ENCODE measurements around the gene EEPD1. TPM values are rescaled to one million over a fixed set of nuclear protein-coding genes. Genes with fewer than 3 reads are reported as not detected.

EEPD1 gene
- polyA plus RNA-seq, 1 experiment: 2.5 TPM

DNA sequence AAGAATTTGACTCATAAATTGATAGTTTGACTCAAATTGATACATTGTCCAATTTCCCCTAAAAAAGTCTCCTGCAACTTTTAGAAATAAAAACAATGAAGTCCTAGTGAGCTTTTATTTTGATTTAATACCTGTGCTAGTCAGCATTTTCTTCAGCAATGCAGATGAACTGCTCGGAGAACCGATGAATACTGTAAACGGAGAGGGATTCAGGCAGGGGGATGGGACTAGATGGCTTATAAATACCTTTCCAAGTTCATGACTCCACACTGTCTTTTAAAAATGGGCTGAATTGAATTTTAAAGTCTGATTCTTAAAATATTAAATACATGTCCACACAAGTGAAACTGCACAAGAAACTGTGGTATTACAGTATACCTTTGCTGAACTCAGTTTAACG is 12.7 kb downstream of the EEPD1 start:
- no peak overlapping the region for H3K4me3 ChIP-seq (ENCODE audit: low read depth, low read length)
- TF ChIP-seq, protein P1, sequence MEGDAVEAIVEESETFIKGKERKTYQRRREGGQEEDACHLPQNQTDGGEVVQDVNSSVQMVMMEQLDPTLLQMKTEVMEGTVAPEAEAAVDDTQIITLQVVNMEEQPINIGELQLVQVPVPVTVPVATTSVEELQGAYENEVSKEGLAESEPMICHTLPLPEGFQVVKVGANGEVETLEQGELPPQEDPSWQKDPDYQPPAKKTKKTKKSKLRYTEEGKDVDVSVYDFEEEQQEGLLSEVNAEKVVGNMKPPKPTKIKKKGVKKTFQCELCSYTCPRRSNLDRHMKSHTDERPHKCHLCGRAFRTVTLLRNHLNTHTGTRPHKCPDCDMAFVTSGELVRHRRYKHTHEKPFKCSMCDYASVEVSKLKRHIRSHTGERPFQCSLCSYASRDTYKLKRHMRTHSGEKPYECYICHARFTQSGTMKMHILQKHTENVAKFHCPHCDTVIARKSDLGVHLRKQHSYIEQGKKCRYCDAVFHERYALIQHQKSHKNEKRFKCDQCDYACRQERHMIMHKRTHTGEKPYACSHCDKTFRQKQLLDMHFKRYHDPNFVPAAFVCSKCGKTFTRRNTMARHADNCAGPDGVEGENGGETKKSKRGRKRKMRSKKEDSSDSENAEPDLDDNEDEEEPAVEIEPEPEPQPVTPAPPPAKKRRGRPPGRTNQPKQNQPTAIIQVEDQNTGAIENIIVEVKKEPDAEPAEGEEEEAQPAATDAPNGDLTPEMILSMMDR (IDR thresholded peaks at IDR 0.05; ENCODE audit: insufficient read depth, low read depth, low read length): no peak

DNA sequence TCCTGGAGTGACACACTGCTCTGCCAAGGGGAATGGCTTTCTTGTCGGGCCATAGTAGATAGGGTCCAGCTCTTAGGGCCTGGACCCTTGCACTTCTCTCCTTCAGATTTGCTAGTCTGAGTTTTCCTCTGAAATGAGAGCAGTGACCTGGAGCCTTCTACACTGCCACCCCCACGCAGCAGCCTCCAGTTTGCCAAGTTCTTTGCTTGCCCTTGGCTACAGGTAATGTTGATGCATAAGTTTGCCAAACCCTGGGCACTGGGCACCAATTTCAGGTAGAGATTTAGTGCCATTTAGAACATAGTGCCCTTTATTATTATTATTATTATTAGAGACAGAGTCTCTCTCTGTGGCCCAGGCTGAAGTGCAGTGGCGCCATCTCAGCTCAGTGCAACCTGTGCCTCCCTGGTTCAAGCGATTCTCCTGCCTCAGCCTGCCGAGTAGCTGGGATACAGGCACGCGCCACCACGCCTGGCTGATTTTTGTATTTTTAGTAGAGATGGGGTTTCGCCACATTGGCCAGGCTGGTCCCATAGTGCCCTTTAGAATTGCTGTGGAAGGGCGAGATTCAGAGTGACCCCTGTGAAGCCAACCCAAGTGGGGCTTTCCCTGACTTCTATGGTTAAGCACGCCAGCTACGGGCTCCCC is 14.5 kb downstream of the EEPD1 start:
- DNase-seq (ENCODE audit: low read depth): no peak
- CTCF ChIA-PET: no interaction called here
- TF ChIP-seq, protein P1 (IDR thresholded peaks at IDR 0.05; ENCODE audit: insufficient read depth, low read depth, low read length): no peak
- POLR2A ChIA-PET: no interaction called here
- Histone ChIP-seq H3K4me3 (ENCODE audit: low read depth, low read length) (no peak overlapping the region), H3K27me3 (ENCODE audit: control insufficient read depth, insufficient read depth, low read length) (no peaks in the 10 kb centered on the region), H3K36me3 (ENCODE audit: control insufficient read depth, insufficient read depth, low read length) (no peaks in the 10 kb centered on the region)

More for the DNA sequence above, 12.7 kb downstream of the EEPD1 start:
- Histone ChIP-seq H3K27me3 (ENCODE audit: control insufficient read depth, insufficient read depth, low read length) (no peaks in the 10 kb centered on the region), H3K36me3 (ENCODE audit: control insufficient read depth, insufficient read depth, low read length) (no peaks in the 10 kb centered on the region)
- ChIA-PET CTCF (interaction anchor here (0.8 kb wide), 1 partner anchor 14 kb away, joined by 3 read pairs; no protein-coding TSS in a partner anchor), POLR2A (no interaction called here)
- no peak for DNase-seq (ENCODE audit: low read depth)

DNA sequence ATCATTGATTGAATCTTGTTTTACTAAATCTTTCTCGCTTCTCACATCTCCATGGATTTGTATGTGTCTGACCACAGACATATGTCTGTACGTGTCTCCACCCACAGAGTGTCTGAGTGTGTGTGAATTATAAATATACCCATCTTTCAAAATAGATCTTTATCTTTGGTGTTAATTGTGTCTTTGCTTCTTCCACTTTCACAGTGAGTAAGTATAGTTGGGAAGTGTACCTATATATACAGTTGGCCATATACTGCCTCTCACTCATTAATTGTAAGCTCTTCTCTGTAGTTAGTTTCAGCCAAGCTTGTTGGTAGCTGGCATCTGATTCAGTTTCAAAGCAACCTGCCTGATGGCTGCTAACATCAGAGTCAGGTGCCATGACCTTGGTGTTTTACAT is 18.4 kb downstream of the EEPD1 start:
- TF ChIP-seq, protein P1 (IDR thresholded peaks at IDR 0.05; ENCODE audit: insufficient read depth, low read depth, low read length): no peak
- Histone ChIP-seq H3K36me3 (ENCODE audit: control insufficient read depth, insufficient read depth, low read length) (no peaks in the 10 kb centered on the region), H3K27me3 (ENCODE audit: control insufficient read depth, insufficient read depth, low read length) (no peaks in the 10 kb centered on the region), H3K4me3 (ENCODE audit: low read depth, low read length) (no peak overlapping the region)
- DNase-seq (ENCODE audit: low read depth): no peak
- ChIA-PET CTCF (interaction anchor here (1.0 kb wide), 1 partner anchor 10 kb away, joined by 3 read pairs; no protein-coding TSS in a partner anchor), POLR2A (no interaction called here)

- ChIA-PET CTCF (no interaction called here), POLR2A (no interaction called here)
- Histone ChIP-seq H3K4me3 (ENCODE audit: low read depth, low read length) (no peak overlapping the region), H3K27me3 (ENCODE audit: control insufficient read depth, insufficient read depth, low read length) (no peaks in the 10 kb centered on the region), H3K36me3 (ENCODE audit: control insufficient read depth, insufficient read depth, low read length) (no peaks in the 10 kb centered on the region)
- TF ChIP-seq, protein P1 (IDR thresholded peaks at IDR 0.05; ENCODE audit: insufficient read depth, low read depth, low read length): no peak
- no peak for DNase-seq (ENCODE audit: low read depth)
Measured at GRCh38 chr7:36175886-36176285, 22.8 kb downstream of the EEPD1 start.

DNA sequence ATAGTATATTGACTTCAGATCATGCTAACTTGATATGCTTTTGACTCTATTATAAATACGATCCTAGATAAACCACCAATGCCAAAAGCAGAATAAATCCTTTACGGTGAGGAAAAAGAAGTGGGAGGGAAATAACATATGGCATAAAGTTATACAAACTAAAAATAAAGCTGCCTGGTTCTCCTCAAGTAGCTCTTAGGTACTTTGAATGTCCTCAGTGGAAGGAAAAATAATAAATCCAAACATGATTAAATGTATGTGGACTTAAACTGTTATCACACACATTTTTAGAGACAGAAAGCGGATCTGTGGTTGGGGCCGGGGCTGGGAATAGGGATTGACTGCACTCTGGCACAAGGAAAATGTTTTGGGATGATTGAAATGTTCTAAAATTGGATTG is 23.6 kb downstream of the EEPD1 start:
- Histone ChIP-seq H3K36me3 (ENCODE audit: control insufficient read depth, insufficient read depth, low read length) (no peaks in the 10 kb centered on the region), H3K4me3 (ENCODE audit: low read depth, low read length) (no peak overlapping the region), H3K27me3 (ENCODE audit: control insufficient read depth, insufficient read depth, low read length) (no peaks in the 10 kb centered on the region)
- POLR2A ChIA-PET: no interaction called here
- DNase-seq (ENCODE audit: low read depth): no peak
- TF ChIP-seq, protein P1 (IDR thresholded peaks at IDR 0.05; ENCODE audit: insufficient read depth, low read depth, low read length): no peak
- CTCF ChIA-PET: no interaction called here
